DMS79 (cell line): ENCODE measurements around the gene KRTAP9-3.
"Not testable (repeated sequence)": the region's sequence is repeated elsewhere in the genome, so short reads cannot be mapped to it uniquely, and the experiment has no call there.

Experiments
- DNase-seq: peaks from one replicate; lab custom pipeline; 2025; lab: John Stamatoyannopoulos, UW

Gene KRTAP9-3

DNA sequence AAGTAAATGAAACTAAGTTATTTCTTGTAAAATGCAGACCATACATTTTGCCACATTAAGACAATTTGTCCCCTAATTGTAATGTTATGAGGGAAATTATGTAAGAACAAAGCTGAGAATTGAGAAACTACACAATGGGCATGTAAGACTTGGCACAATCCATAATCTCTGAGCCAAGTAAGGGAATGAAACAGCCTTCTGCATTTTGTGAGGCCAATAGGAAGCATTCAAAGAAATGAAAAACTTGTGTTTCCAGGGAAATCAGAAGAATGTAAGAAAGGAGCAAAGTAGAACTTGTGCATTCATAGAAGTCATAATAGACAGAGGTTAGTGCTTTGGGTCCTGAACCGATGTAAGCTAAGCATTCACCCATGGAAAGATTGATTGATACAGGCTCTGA, 19.0 kb downstream of the KRTAP9-3 start:
- no peak for DNase-seq

DNA sequence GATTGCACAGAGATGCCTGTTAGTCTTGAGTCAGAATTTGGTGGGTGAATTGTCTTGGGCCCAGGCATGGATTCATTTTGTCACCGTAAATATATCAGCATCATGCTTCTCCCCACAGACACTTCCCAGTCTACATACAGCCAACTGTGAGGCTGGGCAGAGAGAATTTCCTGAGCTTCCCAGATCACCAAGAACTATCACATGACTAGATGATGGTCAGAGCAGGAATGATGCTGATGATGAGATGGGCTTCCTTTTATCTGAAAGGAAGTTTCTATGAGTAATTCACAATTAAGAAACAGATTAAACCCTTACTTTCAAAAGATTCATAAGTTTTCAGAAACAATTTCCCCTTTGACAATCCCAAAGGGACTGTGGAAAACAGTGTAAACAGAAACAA, 22.6 kb downstream of the KRTAP9-3 start:
- no peak for DNase-seq

DNA sequence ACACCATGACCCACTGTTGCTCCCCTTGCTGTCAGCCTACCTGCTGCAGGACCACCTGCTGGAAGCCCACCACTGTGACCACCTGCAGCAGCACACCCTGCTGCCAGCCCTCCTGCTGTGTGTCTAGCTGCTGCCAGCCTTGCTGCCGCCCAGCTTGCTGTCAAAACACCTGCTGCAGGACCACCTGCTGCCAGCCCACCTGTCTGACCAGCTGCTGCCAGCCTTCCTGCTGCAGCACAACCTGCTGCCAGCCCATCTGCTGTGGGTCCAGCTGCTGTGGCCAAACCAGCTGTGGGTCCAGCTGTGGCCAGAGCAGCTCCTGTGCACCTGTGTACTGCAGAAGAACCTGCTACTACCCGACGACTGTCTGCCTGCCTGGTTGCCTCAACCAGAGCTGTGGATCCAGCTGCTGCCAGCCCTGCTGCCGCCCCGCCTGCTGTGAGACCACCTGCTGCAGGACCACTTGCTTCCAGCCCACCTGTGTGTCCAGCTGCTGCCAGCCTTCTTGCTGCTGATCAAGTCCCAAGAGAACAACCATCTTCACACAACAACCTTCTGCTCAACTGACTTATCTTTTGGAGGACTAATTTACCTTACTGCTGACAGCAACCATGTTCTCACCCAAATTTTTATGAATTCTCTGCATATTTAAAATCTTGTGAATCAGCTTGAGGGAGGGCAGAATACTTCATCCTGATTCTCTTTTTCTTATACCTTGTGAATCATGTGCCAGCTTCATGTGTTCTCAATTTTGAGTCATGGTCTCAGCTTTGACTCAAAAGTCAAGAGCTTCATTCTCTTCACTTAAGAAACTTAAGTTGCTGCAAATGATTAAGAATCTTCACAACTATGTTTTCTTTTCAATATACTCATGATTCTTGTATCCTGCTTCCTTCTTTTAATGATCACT, 23.4 kb downstream of the KRTAP9-3 start, which contains the start of gene KRTAP9-9:
Gene KRTAP9-9, plus strand, starts transcription at position 4 of the 910 bp plus-strand sequence.
- DNase-seq: not testable (repeated sequence)

DNA sequence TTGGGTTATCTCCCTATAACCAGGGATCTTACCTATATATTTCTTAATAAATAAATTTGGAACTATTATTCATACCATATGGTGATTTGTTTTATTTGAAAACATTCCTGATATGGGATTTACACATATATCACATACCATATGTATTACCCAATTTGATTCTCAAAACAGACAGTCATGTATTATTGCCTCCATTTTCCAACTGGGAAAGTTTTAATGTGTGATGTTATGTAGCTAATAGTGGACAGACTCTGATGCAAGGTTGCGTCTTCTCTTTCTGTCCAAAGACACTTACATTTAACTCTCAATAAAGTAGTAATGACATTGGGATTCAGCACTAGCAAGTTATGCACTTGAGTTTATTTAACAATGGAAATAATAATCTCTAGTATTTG, 24.0 kb downstream of the KRTAP9-3 start:
- DNase-seq: no peak

DNA sequence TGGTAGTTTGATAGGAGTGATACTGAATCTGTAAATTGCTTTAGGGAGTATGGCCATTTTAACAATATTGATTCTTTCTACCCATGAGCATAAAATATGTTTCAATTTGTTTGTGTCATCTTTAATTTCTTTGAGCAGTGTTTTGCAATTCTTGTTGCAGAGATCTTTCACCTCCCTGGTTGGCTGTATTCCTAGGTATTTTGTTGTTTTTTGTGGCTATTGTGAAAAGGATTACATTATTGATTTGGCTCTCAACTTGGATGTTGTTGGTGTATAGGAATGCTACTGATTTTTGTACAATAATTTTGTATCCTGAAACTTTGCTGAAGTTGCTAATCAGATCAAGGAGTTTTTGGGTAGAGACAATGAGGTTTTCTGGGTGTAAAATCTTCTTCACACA, 26.2 kb downstream of the KRTAP9-3 start:
- DNase-seq: no peak

DNA sequence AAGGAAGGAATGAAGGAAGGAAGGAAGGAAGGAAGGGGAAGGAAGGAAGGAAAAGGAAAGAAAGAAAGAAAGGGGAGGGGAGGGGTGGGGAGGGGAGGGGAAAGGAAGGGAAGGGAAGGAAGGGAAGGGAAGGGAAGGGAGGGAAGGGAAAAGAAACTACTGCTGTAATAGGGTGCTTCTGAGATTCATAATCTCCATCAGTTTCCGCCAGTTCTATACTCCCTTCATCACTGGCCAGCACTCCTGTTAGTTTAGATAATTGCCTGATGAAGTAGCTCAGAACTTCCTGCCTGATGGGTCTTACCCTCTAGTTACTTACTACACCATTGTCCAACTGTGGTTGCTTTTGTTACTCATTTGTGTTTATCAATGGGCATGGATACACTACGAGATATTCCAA, 31.0 kb downstream of the KRTAP9-3 start:
- no peak for DNase-seq

DNA sequence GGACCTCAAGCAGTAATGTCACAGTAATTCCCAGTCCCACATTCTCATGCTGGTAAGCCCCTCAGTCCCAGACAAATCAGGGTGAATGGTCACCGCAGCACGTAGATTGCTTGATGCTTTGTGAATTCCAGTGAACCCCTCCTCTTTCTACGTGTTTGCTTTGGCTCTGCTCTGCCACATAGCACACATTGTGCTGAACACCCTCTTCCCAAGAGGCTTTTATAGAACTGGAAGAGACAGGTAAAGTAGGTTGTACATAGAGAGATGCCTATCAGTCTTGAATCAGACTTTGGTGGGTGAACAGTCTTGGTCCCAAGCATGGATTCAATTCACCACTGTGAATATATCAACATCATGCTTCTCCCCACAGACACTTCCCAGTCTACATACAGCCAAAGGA, 32.4 kb downstream of the KRTAP9-3 start:
- no peak for DNase-seq

DNA sequence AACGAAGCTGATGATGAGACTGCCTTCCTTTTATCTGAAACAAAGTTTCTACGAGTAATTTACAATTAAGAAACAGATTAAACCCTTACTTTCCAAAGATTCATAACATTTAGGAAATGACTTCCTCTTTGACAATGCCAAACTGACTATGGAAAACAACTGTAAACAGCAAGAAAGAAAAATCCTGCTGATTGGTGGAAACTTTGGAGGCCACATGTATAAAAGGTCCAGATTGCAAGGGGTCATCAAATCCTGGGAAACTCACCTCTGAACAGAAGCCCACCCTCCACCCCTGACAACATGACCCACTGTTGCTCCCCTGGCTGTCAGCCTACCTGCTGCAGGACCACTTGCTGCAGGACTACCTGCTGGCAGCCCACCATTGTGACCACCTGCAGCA, 32.8 kb downstream of the KRTAP9-3 start, which contains the start of gene KRTAP9-6:
Gene KRTAP9-6, plus strand, starts transcription at position 301 of the 400 bp plus-strand sequence. Its CDS starts 0 bp downstream, at position 301.
- DNase-seq: no peak

DNA sequence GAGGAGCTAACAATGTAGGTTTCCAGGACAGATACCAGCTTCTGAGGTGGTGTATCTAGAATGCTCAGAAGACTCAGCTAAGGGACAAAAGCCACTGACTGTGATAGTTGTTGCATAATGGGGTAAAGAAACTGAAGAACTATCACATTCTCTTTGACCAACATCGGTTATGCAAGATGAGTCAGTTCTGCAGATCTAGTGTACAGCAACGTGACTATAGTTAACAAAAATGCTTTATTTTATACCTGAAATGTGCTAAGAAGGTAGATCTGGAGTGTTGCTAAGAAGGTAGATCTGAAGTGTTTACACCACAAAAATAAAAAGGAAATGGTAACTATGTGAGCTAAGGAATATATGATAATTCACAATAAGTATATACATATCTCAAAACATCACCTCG, 35.5 kb downstream of the KRTAP9-3 start:
- DNase-seq: no peak

DNA sequence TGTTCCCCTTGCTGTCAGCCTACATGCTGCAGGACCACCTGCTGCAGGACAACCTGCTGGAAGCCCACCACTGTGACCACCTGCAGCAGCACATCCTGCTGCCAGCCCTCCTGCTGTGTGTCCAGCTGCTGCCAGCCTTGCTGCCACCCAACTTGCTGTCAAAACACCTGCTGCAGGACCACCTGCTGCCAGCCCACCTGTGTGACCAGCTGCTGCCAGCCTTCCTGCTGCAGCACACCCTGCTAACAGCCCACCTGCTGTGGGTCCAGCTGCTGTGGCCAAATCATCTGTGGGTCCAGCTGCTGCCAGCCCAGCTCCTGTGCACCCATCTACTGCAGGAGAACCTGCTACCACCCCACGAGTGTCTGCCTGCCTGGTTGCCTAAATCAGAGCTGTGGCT, 39.1 kb downstream of the KRTAP9-3 start:
- DNase-seq: not testable (repeated sequence)

DNA sequence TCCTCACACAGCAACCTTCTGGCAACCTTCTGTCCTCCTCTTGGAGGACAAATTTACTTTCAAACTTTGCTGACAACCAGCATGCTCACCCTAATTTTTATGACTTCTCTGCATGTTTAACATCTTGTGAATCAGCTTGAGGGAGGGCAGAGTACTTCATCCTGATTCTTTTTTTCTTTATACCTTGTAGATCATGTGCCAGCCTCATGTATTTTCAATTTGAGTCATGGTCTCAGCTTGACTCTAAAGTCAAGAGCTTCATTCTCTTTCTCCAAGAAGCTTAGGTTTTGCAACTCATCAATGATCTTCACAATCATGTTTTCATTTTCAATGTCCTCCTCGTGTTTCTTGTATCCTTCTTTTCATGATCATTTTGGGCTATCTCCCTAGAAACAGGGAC, 39.6 kb downstream of the KRTAP9-3 start:
- DNase-seq: no peak

DNA sequence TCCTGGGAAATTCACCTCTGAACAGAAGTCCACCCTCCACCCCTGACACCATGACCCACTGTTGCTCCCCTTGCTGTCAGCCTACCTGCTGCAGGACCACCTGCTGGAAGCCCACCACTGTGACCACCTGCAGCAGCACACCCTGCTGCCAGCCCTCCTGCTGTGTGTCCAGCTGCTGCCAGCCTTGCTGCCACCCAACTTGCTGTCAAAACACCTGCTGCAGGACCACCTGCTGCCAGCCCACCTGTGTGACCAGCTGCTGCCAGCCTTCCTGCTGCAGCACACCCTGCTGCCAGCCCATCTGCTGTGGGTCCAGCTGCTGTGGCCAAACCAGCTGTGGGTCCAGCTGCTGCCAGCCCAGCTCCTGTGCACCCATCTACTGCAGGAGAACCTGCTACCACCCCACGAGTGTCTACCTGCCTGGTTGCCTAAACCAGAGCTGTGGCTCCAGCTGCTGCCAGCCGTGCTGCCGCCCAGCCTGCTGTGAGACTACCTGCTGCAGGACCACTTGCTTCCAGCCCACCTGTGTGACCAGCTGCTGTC, 43.5 kb downstream of the KRTAP9-3 start, which contains the start of gene KRTAP9-7:
Gene KRTAP9-7, plus strand, starts transcription at position 51 of the 543 bp plus-strand sequence. Its CDS starts 0 bp downstream, at position 51.
- not testable (repeated sequence) for DNase-seq

DNA sequence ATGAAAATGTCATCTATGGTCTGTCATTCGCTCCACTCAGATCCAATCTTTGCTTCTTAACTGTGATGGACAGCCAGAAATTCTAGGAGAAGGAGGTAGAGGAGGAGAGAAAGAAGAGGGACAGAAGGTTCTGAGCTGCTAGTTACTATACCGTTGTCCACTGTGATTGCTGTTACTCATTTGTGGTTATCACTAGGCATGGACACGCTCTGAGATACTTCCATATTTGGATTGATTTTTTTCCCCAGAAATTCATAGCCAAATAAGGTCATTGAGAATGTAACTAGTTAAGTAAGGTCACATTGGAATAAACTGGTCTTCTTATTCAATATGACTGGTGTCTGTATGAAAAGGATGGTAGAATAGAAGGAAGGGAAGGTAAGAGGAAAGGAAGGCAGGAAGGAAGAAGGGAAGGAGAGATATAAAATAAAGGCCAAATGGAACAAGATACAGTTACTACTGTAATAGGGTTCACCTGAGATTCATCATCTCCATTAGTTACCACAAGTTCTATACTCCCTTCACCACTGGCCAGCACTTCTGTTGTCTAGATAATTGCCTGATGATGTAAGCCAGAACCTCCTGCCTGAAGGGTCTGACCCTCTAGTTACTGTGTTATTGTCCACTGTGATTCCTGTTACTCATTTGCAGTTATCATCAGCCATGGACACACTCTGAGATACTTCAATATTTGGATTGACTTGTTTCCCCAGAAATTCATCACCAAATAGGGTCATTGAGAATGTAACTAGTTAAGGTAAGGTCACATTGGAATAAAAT, 46.1 kb downstream of the KRTAP9-3 start:
- DNase-seq: no peak
